Measurements from ENCODE around the gene TSC22D4. TPM values are rescaled to one million over a fixed set of nuclear protein-coding genes. Genes with fewer than 3 reads are reported as not detected.

TSC22D4 gene
- total and polyA plus RNA-seq, 9 of the 15 experiments (the other 6 are each of a cell fraction or from before 2014, with no cell fraction given): 0.37 to 107 (median 28.7) TPM

GRCh38 chr7:100472854-100473499, 6.0 kb downstream of the TSC22D4 start (continued):
- TF ChIP-seq SIN3A (IDR thresholded peaks at IDR 0.05; ENCODE audit: borderline replicate concordance in 2 of 2, control insufficient read depth in 1 of 2, low read depth in 2 of 2, low read length in 2 of 2): 0 out of 4 replicates have a peak, but pooled peaks of 1 of the 2 experiments have one; percentile 33
- TF ChIP-seq RFX7 (CRISPR knock-in tag; IDR thresholded peaks at IDR 0.05): no peak
- no peak for TF ChIP-seq U2AF2 (optimal IDR thresholded peaks at IDR 0.05; ENCODE audit: low read depth, low read length)
- TF ChIP-seq FOXA3 (CRISPR knock-in tag; conservative IDR thresholded peaks at IDR 0.05 in 1 of 2, IDR thresholded peaks at IDR 0.05 in 1 of 2): no peak
- no peak for TF ChIP-seq FIP1L1 (IDR thresholded peaks at IDR 0.05; ENCODE audit: low read depth, low read length, poor library complexity, severe bottlenecking)
- no peak for TF ChIP-seq ZNF830 (CRISPR knock-in tag; IDR thresholded peaks at IDR 0.05)
- TF ChIP-seq, protein P1, sequence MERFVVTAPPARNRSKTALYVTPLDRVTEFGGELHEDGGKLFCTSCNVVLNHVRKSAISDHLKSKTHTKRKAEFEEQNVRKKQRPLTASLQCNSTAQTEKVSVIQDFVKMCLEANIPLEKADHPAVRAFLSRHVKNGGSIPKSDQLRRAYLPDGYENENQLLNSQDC (CRISPR knock-in tag; IDR thresholded peaks at IDR 0.05): no peak
- TF ChIP-seq FOXJ2 (tag; IDR thresholded peaks at IDR 0.05): no peak
- TF ChIP-seq, protein P2, sequence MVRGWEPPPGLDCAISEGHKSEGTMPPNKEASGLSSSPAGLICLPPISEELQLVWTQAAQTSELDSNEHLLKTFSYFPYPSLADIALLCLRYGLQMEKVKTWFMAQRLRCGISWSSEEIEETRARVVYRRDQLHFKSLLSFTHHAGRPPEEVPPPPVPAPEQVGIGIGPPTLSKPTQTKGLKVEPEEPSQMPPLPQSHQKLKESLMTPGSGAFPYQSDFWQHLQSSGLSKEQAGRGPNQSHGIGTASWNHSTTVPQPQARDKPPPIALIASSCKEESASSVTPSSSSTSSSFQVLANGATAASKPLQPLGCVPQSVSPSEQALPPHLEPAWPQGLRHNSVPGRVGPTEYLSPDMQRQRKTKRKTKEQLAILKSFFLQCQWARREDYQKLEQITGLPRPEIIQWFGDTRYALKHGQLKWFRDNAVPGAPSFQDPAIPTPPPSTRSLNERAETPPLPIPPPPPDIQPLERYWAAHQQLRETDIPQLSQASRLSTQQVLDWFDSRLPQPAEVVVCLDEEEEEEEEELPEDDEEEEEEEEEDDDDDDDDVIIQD (CRISPR knock-in tag; IDR thresholded peaks at IDR 0.05): no peak
- TF ChIP-seq, protein P3, sequence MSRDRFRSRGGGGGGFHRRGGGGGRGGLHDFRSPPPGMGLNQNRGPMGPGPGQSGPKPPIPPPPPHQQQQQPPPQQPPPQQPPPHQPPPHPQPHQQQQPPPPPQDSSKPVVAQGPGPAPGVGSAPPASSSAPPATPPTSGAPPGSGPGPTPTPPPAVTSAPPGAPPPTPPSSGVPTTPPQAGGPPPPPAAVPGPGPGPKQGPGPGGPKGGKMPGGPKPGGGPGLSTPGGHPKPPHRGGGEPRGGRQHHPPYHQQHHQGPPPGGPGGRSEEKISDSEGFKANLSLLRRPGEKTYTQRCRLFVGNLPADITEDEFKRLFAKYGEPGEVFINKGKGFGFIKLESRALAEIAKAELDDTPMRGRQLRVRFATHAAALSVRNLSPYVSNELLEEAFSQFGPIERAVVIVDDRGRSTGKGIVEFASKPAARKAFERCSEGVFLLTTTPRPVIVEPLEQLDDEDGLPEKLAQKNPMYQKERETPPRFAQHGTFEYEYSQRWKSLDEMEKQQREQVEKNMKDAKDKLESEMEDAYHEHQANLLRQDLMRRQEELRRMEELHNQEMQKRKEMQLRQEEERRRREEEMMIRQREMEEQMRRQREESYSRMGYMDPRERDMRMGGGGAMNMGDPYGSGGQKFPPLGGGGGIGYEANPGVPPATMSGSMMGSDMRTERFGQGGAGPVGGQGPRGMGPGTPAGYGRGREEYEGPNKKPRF (IDR thresholded peaks at IDR 0.05; ENCODE audit: low read depth, low read length): no peak
- no peak for TF ChIP-seq SIN3B (IDR thresholded peaks at IDR 0.05; ENCODE audit: low read depth)
- no peak for TF ChIP-seq ZNF217 (CRISPR knock-in tag; IDR thresholded peaks at IDR 0.05)
- no peak for TF ChIP-seq RBM15 (IDR thresholded peaks at IDR 0.05; ENCODE audit: insufficient read depth, low read length)
- TF ChIP-seq, protein P4, sequence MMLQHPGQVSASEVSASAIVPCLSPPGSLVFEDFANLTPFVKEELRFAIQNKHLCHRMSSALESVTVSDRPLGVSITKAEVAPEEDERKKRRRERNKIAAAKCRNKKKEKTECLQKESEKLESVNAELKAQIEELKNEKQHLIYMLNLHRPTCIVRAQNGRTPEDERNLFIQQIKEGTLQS (IDR thresholded peaks at IDR 0.05): peak; percentile 72
- TF ChIP-seq, protein P4 (CRISPR knock-in tag; conservative IDR thresholded peaks at IDR 0.05): no peak; the same call in 1 of the 2 replicates
- peak; percentile 48; the same call in 1 of the 2 replicates for TF ChIP-seq GABPB1 (CRISPR knock-in tag; IDR thresholded peaks at IDR 0.05)
- 0 out of 2 replicates have a peak, but pooled peaks have one; percentile 51 for TF ChIP-seq HDAC2 (IDR thresholded peaks at IDR 0.05)
- no peak for TF ChIP-seq ZNF12 (CRISPR knock-in tag; IDR thresholded peaks at IDR 0.05)
- TF ChIP-seq TEAD4 (IDR thresholded peaks at IDR 0.05; ENCODE audit: low read length): peak; percentile 67
- no peak for TF ChIP-seq TEAD4 (CRISPR knock-in tag; IDR thresholded peaks at IDR 0.05; ENCODE audit: borderline replicate concordance)
- no peak for TF ChIP-seq BRD4 (IDR thresholded peaks at IDR 0.05)
- TF ChIP-seq KAT7 (CRISPR knock-in tag; IDR thresholded peaks at IDR 0.05; ENCODE audit: borderline replicate concordance): no peak
- TF ChIP-seq TBL1XR1 (IDR thresholded peaks at IDR 0.05; ENCODE audit: low read length in 2 of 2): 0 out of 4 replicates have a peak, but pooled peaks of 1 of the 2 experiments have one; percentile 12
- no peak for TF ChIP-seq ZFPM2 (CRISPR knock-in tag; IDR thresholded peaks at IDR 0.05)
- peak; percentile 50; the same call in 1 of the 2 replicates for TF ChIP-seq TAL1 (IDR thresholded peaks at IDR 0.05)

Data from K562 (cell line).